ENCODE results near the gene CAMK4.

Gene CAMK4

DNA sequence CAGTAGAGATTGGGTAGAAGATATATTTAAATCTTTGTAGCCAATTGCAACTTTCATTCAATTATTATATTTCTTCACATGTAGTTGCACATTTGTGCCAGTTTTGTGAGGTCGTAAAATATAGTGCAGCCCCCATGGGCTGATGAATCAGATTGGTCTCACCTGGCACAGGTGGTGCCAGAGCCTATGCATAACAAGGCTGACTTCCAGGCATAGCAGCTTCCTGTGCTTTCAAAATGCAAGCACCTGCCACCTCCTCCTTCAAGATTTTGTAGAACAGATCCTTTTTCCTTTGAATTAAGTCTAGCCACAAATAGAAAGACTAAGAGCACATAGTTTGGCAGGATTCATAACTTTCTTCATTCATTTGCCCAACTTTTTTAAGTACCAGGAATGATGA, 201.0 kb downstream of the CAMK4 start:
- no peak for DNase-seq (ENCODE audit: low read depth in 2 of 2)

DNA sequence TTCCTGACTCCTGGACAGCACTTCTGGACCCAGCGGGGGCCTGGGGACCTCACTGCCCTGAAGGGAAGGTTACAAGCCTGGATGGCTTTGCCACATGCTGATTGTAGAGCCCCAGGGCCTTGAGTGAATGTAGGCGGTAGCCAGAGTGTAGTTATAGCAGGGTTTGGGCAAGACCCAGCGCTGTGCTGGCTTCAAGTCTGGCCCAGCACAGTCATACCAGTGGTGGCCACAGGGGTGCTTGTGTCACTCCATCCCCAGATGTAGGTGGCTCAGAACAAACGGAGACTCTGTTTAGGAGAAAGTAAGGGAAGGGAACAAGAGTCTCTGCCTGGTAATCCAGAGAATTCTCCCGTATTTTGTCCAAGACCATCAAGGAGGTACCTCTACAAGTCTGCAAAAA, 203.6 kb downstream of the CAMK4 start:
- no peak for DNase-seq (ENCODE audit: low read depth in 2 of 2)

DNA sequence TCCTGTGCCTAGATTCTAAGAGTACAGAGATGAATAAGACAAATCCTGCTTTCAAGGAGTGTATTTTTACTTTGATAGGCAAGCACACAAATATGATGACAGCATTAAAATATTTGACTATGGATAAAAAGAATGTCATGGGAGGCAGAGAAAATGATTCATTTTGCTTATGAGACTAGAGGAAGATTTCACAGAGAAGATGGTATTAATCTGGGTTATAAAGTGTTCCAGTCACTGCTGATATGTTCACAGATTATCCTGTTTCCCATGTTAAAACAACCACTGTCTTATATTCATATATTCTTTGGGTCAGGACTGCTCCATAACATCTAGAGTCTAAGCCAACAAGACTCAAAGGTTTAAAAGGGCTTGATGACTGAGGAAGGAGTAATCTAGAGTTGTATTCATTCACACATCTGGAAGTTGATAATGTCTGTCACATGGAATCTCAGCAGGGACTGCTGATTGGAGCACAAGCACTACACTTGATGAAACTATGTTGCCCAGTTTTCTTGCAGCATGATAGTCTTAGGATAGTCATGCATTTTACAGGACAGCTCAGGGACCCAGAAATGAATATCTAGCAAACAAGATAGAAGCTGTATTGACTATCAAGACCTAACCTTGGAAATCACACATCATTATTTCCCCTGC, 208.8 kb downstream of the CAMK4 start:
- DNase-seq (ENCODE audit: low read depth in 2 of 2), result no peak

DNA sequence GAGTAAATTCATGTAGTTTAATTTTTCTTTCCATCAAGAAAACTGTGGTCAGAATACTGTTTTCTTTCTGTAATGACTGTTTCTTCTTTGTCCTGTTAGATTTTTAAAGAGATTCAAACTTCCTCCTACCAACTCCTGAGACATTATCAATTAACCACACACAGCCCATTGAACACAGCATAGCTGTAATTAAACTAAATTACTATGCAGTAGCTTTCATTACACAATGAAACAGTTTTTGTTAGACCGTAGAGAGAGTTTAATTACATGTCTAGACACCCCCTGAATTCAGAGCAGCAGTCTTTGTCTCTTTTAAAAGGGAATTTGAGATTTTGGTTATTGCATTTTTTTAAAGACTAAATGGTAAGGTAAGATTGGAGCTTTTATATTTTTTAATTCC, 210.6 kb downstream of the CAMK4 start:
- no peak for DNase-seq (ENCODE audit: low read depth in 2 of 2)

DNA sequence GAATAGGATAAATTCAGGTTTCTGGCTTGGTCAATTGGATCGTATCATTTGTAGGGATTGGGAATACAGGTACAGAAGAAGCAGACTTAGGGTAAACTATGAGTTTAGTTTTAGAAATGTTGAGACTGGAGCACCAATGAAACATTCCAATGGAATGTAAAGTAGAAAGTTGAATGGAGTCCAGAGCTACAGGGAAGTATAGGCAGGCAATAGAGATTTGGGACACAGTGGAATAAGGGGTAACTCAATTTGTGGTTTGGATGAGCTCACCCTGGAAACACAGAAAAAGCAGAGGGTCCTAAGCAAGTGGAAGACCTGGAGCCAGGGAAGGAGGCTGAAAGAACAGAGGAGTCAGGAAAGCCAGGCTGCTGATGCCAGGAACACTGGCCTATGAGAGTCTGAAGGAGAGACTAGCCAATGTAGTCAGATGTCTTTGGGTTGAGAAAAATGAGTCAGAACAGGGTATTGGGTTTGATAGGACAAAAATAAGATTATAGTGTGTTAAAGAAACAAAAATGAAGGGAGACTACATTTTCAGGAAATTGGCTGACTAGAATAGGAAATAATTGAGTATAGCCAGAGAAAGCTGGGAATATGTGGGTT, 215.4 kb downstream of the CAMK4 start:
- no peak for DNase-seq (ENCODE audit: low read depth in 2 of 2)

DNA sequence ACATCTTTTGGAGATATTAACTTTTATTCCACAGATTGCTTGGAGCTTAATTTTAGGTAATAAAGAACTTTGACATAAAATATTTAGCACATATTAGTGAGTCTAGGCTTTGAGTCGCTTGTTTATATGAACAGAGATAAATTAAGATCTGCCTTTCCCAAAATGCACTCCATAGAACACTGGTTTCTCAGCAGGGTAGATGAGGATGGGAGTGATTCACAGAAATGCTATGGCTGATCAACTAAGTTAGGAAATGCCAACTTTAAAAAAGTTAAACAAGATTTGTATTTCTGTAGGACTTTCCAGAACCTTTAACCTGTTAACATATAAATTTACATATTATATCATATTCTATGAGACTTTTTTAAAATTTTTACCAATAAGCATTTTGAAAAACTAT, 222.9 kb downstream of the CAMK4 start:
- DNase-seq (ENCODE audit: low read depth in 2 of 2), result no peak

DNA sequence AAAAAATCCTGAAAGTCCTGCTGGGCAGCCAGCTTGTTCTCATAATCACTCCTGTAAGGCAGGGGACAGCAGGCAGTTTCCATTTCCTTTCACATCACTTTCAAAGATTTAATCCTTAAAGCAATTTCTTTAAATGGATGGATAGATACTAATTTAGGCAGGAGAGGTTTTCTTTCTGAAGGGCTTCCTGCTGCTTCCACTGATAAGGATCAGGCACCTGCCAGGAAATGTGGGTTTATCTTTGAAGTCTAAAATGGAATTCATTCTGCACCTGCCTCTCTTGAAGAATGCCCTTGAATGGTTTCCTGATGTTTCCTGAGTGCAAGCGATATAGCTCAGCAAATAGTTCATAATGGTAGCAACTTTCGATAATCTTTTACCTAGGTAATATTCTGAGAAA, 223.6 kb downstream of the CAMK4 start:
- no peak for DNase-seq (ENCODE audit: low read depth in 2 of 2)

DNA sequence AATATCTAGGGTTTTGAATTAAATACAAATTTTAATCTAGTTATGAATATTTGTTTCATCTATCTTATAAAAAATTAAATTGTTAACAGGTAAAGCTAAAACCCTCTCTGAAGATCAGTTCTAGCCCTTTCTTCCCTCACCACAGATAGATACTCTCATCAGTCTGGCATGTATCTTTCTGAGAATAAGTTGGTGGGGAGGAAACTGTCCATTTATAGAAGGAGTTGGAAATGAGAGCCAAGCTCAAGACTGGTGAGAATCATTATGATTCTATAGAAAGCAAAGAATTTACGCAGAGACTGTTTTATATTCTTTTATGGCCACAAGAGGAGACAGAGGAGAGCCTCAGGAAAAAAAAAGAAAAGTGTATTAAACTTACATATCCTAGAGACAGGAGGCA, 229.1 kb downstream of the CAMK4 start:
- DNase-seq (ENCODE audit: low read depth in 2 of 2), result no peak

DNA sequence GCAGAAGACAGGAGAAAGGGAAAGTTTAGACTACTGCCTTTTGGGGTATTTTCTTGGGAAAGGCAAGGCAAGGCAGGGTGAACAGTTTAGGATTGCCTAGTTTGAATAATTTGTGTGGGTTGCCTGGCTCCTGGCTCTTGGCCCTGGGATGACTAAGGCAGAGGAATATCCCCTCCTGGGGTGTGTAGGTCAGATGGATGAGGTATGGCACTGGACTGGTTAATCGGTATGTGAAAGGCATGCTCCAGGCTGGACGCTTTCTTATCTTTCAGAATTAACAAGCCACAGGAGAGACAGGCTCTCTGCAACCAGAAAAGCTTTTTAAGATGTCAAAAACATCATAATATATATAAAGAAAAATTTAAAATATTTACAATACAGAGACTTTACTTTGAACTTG, 229.6 kb downstream of the CAMK4 start:
- DNase-seq (ENCODE audit: low read depth in 2 of 2), result no peak

DNA sequence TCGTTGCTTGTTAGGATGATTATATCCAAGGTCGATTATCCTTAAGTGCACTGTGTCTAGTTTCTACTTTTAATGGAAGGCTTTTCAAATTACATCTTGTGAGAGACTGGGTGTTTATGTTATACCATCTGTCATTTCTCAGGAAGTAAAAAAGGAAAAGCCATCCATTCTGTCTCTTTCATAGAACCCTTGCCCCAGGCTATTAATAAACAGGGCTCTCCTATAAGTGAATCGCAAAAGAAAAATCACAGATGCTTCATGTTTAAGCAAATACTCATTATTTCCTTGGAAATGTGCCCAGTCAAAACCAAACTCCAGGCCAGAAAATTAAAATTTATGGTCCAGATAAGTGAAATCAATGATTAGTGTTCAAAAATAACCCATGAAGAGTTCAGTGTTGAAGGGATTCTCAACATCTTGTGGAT, 230.0 kb downstream of the CAMK4 start:
- no peak for DNase-seq (ENCODE audit: low read depth in 2 of 2)

DNA sequence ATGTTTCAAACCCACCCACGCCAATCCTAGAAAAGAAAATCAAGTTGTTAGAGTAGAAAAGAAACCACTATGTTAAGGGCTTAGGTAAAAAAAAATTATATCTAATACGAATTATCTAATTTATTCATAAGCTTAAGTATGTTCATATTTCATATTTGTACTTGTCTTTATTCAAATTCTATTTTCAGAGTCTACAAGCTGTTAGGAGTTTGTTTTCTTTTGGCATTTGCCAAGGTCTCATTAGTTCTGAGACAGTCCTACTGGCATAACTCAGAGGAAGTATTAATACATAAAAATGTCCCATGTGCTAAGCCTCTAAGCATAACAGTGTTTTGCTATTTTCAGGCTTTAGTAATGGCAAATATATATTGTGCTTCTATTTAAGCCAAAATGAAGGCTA, 230.6 kb downstream of the CAMK4 start:
- no peak for DNase-seq (ENCODE audit: low read depth in 2 of 2)

DNA sequence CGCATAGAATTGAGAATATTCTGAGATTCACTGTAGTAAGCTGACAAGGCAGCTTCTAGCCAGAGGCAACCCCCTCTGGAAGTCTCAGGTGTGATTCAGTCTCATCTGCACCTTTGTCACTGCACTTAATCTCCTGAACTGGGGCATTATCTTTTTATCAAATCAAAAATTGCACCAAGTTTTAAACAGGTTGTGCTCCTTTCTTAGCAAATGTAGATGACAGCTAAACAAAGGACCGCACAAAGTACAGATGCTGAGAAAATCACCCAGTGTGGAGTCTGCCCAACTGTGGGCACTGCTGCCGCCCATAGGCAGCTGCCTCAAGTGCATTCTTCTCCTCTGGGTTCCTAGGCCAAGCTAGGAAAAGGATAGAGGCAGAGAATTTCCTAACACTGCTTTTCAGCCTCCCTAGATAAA, 237.1 kb downstream of the CAMK4 start:
- DNase-seq (ENCODE audit: low read depth in 2 of 2), result no peak

DNA sequence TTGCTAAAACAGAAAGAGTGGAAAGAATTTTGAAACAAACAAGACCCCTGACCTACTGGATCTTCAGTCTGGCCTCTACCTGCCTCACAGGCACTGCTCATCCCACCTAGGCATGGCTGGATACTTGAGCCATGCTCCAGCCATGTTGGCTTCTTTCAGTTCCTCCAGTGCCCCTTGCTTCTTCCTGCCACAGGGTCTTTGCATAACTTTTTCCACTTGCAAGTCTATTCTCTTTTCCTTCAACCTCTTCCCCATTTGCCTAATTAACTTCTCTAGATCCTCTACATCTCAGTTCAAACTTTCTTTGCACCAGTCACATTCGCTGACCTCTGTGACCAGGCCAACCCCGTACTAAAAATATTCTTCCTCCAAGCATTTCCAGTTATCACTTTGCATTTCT, 237.8 kb downstream of the CAMK4 start:
- DNase-seq (ENCODE audit: low read depth in 2 of 2), result no peak

DNA sequence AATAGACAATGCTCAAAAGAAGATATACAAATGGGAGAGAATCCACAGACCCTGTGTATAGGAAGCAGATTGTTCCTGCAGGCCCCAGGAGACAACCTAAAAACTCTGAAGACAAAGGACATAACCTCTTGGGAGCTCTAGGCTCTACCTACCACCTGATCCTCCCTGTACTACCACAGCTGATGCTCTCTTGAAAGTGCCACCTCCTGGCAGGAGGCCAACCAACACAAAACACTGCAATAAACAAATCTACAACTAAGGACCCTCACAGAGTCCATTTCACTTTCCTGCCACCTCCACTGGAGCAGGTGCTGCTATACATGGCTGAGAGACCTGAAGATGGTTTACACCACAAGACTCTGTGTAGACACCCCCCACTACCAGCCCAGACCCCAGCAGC, 239.1 kb downstream of the CAMK4 start:
- no peak for DNase-seq (ENCODE audit: low read depth in 2 of 2)

DNA sequence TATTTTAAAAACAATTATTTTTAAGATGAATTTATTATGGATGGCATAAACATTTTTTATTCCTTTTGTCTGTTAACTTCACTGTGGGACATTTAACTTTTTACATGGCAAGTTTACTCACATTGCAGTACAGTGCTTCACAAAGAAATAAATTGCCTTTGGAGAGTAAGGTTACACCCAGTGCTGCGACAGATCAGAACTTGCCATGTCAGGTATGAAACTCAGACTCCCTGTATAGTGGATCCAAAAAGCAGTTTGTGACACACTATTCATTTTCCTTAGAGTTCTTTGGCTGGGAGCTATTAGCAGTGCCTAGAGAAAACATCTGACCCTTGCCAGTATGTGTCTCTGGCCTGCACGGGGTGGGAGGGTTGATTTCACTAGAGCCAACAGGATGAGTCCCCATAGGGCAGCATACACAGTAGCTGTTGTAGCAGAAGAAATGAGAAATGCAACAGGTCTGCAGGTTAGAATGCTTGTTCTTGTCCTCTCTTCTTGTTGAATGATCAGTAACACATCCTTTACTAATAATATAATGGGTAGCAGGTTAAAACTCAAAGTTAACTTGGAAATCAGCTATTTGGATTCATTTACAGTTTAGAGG, 245.2 kb downstream of the CAMK4 start:
- DNase-seq (ENCODE audit: low read depth in 2 of 2), result no peak

DNA sequence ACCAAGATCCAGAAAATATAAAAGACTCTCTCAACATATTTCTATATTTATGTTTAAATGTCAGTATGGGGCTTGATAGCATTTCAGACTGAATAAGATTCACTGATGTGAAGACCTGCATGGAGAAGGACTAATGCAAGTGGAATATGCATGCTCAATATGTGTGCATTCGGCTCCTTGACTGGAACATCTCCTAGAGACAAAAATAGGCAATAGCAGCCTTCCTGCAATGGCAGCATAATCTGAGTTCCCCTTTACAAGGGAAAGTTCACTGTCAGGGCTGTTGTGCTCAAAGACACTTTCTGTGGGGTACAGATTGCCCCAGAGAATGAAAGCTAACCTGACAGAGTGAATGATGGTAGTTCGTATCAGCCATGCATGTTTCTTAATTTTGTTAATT, 245.7 kb downstream of the CAMK4 start:
- DNase-seq (ENCODE audit: low read depth in 2 of 2), result no peak

DNA sequence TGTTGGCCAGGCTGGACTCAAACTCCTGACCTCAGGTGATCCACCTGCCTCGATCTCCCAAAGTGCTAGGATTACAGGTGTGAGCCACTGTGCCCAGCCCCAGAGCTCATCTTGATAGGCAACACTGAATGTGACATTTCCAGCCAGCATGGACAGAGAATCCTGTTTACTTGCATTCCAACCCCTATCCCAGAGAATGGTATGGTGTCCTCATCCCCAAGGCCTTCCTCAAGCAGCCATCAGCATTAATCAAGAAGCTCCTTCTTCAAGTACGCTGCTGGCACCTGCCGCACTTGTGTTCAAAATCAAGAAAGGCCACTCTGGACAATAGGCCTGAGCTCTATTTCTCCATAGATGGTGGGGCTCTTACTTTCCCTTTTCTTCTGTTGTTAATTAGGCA, 247.9 kb downstream of the CAMK4 start:
- no peak for DNase-seq (ENCODE audit: low read depth in 2 of 2)

DNA sequence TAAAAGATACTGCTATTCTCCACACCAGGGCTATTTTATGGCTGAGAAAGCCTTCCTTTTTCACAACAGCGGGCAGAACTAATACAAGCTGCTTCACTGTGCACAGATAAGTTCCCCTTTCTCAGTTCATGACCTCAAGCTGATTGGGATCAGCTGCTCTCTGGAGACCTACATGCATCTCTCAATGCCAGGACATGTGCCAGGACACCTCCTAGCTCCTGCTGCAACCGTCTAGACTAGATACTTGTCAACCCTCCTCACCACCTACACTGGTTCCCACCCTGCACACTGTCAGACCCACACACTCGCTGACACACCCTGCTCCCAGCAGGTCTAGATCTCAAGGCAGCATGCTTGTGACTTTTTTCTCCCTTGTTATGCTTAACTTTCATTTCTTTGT, 248.4 kb downstream of the CAMK4 start:
- no peak for DNase-seq (ENCODE audit: low read depth in 2 of 2)

DNA sequence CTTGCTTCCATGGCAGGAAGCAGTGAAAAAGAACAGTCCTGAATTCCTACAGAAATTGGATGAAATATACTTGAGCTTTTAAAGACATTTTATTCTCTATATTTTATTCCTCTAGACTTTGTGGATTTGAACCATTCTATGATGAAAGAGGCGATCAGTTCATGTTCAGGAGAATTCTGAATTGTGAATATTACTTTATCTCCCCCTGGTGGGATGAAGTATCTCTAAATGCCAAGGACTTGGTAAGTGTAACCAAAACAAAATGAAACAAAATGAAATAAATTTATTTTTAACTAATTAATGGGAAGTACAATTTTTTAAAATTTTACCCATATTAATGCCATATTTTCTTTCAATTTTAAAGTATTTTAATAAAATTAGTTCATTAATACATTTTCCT, 254.1 kb downstream of the CAMK4 start:
- no peak for DNase-seq (ENCODE audit: low read depth in 2 of 2)

DNA sequence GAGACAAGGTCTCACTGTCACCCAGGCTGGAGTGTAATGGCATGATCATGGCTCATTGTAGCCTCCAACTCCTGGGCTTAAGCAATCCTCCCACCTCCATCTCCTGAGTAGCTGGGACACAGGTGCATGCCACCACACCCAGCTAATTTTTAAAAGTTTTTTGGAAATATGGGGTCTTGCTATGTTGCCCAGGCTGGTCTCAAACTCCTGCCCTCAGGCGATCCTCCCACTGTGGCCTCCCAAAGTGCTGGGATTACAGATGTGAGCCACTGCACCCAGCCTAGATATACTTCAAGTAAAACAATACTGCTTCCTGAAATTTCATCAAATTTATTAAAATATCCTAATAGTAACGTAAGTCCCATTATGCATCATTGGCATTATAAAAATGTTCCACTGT, 254.7 kb downstream of the CAMK4 start:
- DNase-seq (ENCODE audit: low read depth in 2 of 2), result no peak

DNA sequence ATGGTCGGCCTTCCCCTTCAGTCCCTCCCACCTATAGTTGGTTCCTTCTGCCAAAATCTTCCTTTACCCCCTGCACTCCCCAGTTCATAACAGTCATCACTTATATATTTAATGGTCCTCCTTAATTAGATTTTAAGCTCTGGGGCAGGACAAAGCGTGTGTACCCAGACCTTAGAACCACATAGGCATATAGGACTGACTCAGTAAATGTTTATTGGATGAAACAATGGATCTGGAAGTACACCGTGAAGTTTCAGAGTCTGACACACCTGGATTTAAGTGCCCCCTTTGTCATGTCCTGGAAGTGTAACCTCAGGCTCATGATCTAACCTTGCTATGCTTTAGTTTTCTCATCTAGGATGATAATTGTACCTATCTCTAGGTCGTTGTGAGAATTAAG, 256.2 kb downstream of the CAMK4 start:
- no peak for DNase-seq (ENCODE audit: low read depth in 2 of 2)

DNA sequence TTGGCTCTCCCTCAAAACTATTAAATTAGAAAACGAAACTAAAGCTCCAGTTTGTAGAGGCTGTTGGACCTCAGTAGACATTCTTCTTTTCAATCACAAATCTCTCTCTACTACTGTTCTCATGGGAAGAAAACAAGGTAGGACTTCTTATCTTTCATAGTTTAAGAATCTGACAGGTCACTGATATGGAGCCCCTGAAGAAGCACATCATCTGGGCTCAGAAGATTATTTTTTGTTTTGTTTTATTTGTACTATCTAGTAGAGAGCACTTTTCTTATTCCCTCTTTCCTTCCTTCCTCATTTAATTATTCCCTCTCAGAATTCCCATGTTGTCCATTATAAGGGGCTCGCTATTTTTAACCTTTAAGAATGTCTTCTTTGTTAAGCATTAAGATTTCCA, 261.9 kb downstream of the CAMK4 start:
- DNase-seq (ENCODE audit: low read depth in 2 of 2), result no peak

DNA sequence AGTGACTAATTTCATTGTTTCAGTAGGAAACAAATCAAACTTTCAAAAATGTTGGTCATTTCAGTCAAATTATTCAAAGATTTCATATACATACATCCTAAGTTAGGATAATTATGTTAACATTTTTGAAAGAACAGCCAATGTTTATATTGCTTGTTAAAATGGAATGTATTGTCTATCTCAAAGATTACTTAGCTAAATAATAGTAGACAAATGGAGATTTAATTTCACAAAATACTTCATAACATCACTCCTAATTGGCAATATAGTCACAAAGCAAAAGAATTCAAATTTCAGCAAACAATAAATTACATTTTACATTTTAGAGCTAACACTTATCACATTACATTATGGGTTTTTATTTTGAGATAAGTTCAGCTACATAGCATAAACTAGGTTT, 262.7 kb downstream of the CAMK4 start:
- no peak for DNase-seq (ENCODE audit: low read depth in 2 of 2)

DNA sequence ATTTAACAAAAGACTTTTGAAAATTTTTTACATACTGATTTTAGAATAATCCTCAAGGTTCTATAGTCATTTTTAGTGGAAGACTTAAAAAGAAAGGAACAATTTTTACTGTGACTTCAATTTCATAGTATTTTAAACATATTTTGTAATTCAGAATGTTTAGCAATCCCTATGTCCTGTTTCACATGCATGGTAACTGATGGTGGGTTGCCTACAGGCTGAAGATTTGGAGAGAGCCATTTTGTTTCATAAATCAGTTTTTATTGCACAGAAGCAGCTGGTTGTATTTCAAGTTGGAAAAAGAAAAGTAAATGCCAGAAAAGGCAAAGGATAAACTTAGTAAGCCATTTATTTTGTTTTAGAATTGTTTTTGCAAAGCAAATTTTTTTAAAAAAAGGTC, 264.2 kb downstream of the CAMK4 start:
- no peak for DNase-seq (ENCODE audit: low read depth in 2 of 2)

Data from stimulated activated CD4-positive, alpha-beta T cell treated with anti-CD3 and anti-CD28 coated beads, Interleukin-12 subunit alpha, Interleukin-12 subunit beta, amount 100 ng/mL, for 24 hours (primary cell).